ENCODE data around the gene ANKRD55.

GRCh38 chr5:56270568-56271392 lies 37.6 kb upstream of the ANKRD55 start:
- TF ChIP-seq POLR2A (IDR thresholded peaks at IDR 0.05) (no peak), CTCF (IDR thresholded peaks at IDR 0.05) (peak; percentile 94 to 97 (median 95)), POLR2AphosphoS5 (IDR thresholded peaks at IDR 0.05) (no peak), EP300 (IDR thresholded peaks at IDR 0.05; ENCODE audit: low read depth) (no peak)

Measured in transverse colon (tissue), 4 donors.